Upper lobe of left lung (tissue), 4 donors: ENCODE data around the gene ATP1A2.
"Not testable (repeated sequence)": the region's sequence is repeated elsewhere in the genome, so short reads cannot be mapped to it uniquely, and the experiment has no call there.

Experiments used
- POLR2A ChIP-seq, 4 donors: fragments of 450-650 bp; IDR thresholded peaks; one replicate each; pipeline ENCODE4 v1.5.1; 2016 to 2017; ENCODE audit warnings: antibody characterized with exemption in 4 of 4, mild to moderate bottlenecking in 2 of 4
- TF ChIP-seq, protein P1 (sequence below), 6 experiments: fragments of 450-650 bp in 4 of 6; fragments of 200-600 bp in 2 of 6; sonication (generic) in 2 of 6; IDR thresholded peaks; one replicate each; pipeline ENCODE4 v1.5.1; 2016 to 2019; ENCODE audit warnings: antibody characterized with exemption in 6 of 6

DNA sequence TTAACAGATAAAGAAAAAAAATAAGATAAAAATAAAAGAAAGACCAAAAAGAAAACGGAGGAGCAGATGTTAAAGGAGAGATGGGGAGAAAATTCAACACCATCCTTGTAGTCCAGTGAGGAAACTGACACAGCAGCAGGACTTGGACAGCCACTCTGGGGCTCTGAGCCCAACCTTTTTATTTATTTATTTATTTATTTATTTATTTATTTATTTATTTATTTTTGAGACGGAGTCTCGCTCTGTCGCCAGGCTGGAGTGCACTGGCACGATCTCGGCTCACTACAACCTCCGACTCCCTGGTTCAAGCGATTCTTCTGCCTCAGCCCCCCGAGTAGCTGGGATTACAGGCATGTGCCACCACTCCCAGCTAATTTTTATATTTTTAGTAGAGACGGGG lies 4.1 kb upstream of the ATP1A2 start:
- TF ChIP-seq, protein P1, sequence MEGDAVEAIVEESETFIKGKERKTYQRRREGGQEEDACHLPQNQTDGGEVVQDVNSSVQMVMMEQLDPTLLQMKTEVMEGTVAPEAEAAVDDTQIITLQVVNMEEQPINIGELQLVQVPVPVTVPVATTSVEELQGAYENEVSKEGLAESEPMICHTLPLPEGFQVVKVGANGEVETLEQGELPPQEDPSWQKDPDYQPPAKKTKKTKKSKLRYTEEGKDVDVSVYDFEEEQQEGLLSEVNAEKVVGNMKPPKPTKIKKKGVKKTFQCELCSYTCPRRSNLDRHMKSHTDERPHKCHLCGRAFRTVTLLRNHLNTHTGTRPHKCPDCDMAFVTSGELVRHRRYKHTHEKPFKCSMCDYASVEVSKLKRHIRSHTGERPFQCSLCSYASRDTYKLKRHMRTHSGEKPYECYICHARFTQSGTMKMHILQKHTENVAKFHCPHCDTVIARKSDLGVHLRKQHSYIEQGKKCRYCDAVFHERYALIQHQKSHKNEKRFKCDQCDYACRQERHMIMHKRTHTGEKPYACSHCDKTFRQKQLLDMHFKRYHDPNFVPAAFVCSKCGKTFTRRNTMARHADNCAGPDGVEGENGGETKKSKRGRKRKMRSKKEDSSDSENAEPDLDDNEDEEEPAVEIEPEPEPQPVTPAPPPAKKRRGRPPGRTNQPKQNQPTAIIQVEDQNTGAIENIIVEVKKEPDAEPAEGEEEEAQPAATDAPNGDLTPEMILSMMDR (IDR thresholded peaks at IDR 0.05), result not testable (repeated sequence)
- TF ChIP-seq POLR2A (IDR thresholded peaks at IDR 0.05), result not testable (repeated sequence)
